NCI-H526 treated with DMSO at 0.1 percent for 48 hours (cell line): ENCODE results near the gene SREBF1.

Experiments
- DNase-seq: peaks from one replicate; lab custom pipeline; 2025; lab: John Stamatoyannopoulos, UW

Gene SREBF1

GRCh38 chr17:17779015-17779611 lies 57.7 kb downstream of the SREBF1 start:
- DNase-seq: no peak

GRCh38 chr17:17778308-17779014 lies 58.3 kb downstream of the SREBF1 start:
- no peak for DNase-seq

DNA sequence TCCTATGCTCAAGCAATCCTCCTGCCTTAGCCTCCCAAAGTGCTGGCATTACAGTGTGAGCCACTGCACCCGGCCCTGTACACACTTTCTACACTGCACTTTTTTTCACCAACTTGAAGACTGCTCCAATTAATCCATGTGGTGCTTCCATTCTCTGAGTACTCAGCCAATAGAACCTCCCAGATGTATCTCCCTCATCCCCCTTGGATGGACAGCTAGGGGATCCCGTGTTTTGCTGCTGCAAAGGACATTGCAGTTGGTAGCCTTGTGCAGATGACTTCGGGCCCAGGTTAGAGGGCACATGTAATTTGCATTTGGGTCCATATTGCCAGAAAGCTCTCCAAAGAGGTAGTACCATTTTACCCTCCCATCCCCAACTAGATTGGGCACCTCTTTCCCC lies 59.9 kb downstream of the SREBF1 start:
- no peak for DNase-seq

DNA sequence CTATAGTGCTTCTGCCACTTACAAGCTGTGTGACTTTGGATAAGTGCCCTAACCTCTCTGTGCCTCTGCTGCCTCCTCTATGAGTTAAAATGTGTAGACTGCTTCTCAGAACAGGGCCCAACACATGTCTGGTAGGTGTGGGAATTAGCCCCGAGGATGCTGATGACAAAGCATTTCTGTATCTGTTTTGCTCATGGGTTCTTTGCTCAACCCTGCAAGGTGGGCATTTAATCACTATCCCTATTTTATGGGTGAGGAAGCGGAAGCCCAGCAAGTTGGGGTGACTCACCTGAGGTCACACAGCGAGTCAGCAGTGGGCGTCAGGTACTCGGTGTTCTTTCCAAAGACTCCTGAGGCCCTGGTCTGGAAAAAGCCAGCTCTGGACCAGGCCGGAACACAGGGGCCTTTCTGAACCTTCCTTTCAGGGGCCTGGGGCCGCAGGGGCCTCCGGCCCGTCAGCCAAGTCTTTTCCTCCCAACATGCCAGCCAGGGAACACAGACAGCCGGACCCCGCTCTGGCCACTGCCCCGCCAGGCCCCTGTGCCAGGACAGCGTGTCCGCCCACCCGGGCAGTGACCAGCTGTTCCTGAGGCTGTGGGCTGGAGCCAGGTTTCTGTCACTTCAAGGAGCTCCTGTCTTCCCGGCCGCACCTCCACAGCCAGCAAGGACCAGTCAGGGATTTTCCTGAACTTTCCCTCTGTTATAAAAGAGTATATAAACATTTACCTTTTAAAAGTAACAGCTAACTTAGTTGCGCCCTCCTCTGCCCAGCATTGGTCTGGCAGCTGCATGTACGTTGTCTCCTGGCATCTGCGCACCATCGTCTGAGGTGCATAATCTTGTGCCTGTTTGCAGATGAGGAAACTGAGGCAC lies 62.5 kb downstream of the SREBF1 start:
- DNase-seq: no peak

GRCh38 chr17:17772231-17772630 lies 64.6 kb downstream of the SREBF1 start:
- no peak for DNase-seq

DNA sequence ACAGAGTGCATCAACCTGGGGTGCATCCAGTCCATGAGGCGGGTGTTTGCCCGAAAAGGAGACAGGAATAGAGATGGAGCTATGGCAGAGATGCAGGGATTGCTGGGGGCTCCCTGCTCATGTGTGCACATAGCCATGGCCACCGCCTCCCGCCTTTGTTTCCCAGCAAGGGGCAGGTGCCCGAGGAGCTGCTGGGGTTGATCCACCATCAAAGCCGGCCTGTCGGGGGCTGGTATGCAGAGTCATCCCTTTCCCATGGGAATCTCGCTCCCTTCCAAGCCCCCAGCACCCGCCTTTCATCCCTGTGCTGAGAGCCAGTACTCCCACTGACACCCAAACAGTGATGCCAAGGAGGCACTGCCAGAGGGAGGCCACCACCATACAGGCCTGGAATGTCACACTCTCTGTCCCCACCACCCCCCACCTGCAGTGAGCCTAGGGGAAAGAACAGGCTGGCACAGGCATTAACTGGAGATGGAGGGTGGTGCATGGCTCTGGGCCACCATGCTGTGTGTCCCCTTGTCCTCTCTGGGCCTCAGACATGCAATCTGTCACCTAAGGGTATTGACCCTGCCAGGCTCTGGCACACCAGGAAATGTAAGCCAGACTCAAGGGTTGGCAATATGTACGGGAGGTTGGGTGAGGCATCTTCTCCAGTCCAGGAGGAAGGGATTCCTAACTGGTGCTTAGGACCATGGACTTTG lies 65.1 kb downstream of the SREBF1 start:
- no peak for DNase-seq

- DNase-seq: no peak
These were observed 66.1 kb downstream of the SREBF1 start for GRCh38 chr17:17770632-17771044.

- DNase-seq: no peak
These were observed 66.7 kb downstream of the SREBF1 start for GRCh38 chr17:17769869-17770631.

GRCh38 chr17:17768424-17769088 lies 68.2 kb downstream of the SREBF1 start:
- DNase-seq: no peak

DNA sequence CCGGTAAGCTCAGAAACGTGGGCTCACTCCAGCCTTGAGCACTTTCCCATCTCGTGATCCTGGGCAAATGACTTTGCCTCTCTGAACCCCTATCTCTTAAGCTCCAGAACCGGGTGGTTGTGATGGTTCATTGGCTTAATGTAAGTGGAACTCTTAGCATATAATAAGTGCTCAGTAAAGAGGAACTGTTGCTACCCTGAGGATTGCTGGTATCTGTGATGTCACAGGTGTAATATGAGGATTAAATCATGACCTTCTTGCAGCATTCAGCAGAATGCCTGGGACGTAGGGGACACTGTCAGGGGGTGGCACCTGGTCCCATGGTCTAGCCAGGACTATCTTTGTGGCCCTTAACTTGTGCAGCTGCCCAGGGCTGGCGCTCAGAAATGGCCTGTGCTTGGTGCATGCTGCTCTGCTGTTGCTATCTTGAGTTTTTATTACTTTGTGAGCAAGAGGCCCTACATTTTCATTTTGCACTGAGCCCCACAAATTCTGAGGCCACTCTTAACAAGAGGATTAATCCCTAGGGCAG lies 68.8 kb downstream of the SREBF1 start:
- DNase-seq: no peak

GRCh38 chr17:17767154-17767869 lies 69.5 kb downstream of the SREBF1 start:
- no peak for DNase-seq

GRCh38 chr17:17766744-17767120 lies 70.1 kb downstream of the SREBF1 start:
- DNase-seq: no peak

DNA sequence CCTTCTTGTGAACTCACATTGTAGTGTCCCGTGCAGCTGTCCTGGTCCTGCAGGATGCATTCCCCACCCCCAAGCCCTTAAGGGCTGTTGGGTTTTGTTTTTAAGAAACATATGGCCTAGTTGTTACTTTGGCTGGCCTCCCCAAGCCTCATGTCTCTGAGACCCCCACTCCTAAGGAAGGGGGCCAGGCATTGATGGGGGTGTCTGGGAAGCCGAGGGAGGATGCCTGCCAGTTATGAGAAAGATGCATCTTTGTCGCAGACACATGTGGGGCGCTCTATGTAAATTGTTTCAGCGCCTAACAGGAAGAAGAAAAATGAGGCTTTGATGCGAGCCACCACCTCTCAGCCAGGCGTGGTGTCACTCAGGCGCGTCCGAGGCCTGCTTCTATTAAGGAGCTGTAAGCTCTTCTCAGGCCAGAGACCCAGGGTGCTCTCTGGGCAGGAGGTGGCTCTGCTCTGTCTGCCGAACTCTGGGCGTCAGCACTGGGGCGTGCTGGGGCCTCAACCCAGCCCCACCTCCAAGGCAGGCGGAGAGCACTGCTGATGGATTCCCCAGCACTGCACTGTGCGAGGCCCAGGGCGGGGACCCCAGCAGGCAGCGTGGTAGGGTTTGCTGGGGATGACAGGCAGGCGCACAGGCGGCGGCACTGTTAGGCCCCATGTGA lies 70.6 kb downstream of the SREBF1 start:
- DNase-seq: peak; percentile 29

GRCh38 chr17:17765359-17766076 lies 71.3 kb downstream of the SREBF1 start:
- DNase-seq: no peak

DNA sequence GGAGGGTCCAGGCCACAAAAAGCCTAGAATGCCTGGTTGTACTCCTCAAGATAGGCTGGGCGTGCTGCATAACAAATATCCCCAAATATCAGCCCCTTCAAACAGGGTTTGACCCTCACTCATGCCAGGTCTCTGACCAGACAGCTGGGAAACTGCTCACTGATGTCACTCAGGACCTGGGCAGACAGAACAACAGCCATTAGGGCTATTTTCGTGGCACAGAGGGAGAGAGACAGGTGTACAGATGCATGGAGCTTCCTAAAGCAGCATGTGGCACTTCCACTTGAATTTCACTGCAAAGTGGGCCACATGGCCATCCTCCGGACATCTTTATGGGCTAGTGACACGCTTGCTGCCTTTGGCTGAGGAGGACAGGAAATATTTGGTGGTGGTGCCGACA lies 73.1 kb downstream of the SREBF1 start:
- no peak for DNase-seq

DNA sequence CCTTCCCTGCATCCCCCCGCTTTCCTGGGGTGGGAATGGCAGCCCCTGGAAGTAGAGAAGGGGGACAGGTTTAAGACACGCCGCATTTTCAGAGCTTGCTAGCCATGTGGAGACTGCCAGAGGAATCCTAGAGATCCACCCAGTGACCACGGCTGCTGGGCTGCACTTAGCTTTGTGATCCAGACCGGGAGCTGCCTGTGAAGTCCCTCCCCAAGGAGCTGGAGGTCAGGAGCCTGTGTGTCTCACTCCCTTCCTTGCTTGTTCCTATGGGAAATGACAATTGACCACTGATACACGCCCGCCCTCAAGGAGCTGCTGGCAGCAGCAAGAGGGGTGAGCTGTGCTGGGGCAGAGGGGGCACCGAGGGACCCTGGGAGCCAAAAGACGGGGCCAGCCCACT lies 73.7 kb downstream of the SREBF1 start:
- no peak for DNase-seq

GRCh38 chr17:17762744-17763105 lies 74.1 kb downstream of the SREBF1 start:
- DNase-seq: no peak
